Neutrophil (primary cell): ENCODE data around the gene FOSL2.

Source experiments
- H3K27ac ChIP-seq: fragments of 200-600 bp; sonication (generic); 2 replicates; pipeline ENCODE4 v1.5.1; 2016; ENCODE audit warnings: mild to moderate bottlenecking, moderate library complexity
- H3K27me3 ChIP-seq: fragments of 200-600 bp; sonication (generic); 2 replicates; pipeline ENCODE4 v1.6.0; 2016; ENCODE audit warnings: mild to moderate bottlenecking
- H3K36me3 ChIP-seq: fragments of 200-600 bp; sonication (generic); 2 replicates; pipeline ENCODE4 v1.5.1; 2017
- H3K4me1 ChIP-seq, 2 experiments: fragments of 200-600 bp in 1 of 2; sonication (generic) in 1 of 2; 1 replicate in 1 of 2; 2 replicates in 1 of 2; pipeline versions ENCODE4 v1.5.1 to v1.6.1; 2013 to 2016; ENCODE audit warnings: low read depth in 1 of 2, low read length in 1 of 2, mild to moderate bottlenecking in 1 of 2, moderate library complexity in 1 of 2; ENCODE audit not compliant: control insufficient read depth in 1 of 2, insufficient read depth in 1 of 2
- H3K4me3 ChIP-seq, 2 experiments: fragments of 200-600 bp in 1 of 2; sonication (generic) in 1 of 2; 1 replicate in 1 of 2; 2 replicates in 1 of 2; pipeline ENCODE4 v1.5.1; 2013 to 2016; ENCODE audit warnings: low read depth in 1 of 2, low read length in 1 of 2, mild to moderate bottlenecking in 1 of 2, moderate library complexity in 1 of 2
- H3K9me3 ChIP-seq: fragments of 200-600 bp; sonication (generic); 2 replicates; pipeline ENCODE4 v1.5.1; 2016
- TF ChIP-seq, protein P1 (sequence below): fragments of 200-600 bp; sonication (generic); IDR thresholded peaks from 2 replicates; pipeline ENCODE4 v1.5.1; 2016; ENCODE audit warnings: antibody characterized with exemption

FOSL2 gene

DNA sequence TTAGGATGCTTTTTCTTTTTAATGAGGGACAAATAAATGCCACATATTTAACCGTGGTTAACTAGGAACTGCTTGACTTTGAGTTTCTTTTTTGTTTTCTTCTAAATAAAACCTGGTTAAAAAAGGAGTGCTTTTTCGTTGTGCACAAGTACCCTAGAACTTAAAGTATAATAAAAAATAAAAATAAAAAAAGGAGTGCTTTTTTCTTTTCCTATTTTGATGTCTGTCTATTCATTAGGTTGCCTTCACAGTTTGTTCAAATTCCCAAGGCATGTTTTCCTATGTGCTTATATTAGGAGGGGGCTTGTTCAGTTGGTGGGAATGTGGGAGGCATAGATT is 4.4 kb downstream of the FOSL2 start:
- Histone ChIP-seq H3K4me3 (peak overlapping the region; percentile 88 to 89), H3K36me3 (peaks cover 42% of the 10 kb centered on the region), H3K9me3 (no peaks in the 10 kb centered on the region), H3K27me3 (no peaks in the 10 kb centered on the region), H3K4me1 (peaks cover 47 to 54% of the 10 kb centered on the region in 2 experiments), H3K27ac (peak overlapping the region; percentile 100)
- TF ChIP-seq, protein P1, sequence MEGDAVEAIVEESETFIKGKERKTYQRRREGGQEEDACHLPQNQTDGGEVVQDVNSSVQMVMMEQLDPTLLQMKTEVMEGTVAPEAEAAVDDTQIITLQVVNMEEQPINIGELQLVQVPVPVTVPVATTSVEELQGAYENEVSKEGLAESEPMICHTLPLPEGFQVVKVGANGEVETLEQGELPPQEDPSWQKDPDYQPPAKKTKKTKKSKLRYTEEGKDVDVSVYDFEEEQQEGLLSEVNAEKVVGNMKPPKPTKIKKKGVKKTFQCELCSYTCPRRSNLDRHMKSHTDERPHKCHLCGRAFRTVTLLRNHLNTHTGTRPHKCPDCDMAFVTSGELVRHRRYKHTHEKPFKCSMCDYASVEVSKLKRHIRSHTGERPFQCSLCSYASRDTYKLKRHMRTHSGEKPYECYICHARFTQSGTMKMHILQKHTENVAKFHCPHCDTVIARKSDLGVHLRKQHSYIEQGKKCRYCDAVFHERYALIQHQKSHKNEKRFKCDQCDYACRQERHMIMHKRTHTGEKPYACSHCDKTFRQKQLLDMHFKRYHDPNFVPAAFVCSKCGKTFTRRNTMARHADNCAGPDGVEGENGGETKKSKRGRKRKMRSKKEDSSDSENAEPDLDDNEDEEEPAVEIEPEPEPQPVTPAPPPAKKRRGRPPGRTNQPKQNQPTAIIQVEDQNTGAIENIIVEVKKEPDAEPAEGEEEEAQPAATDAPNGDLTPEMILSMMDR: no peak

DNA sequence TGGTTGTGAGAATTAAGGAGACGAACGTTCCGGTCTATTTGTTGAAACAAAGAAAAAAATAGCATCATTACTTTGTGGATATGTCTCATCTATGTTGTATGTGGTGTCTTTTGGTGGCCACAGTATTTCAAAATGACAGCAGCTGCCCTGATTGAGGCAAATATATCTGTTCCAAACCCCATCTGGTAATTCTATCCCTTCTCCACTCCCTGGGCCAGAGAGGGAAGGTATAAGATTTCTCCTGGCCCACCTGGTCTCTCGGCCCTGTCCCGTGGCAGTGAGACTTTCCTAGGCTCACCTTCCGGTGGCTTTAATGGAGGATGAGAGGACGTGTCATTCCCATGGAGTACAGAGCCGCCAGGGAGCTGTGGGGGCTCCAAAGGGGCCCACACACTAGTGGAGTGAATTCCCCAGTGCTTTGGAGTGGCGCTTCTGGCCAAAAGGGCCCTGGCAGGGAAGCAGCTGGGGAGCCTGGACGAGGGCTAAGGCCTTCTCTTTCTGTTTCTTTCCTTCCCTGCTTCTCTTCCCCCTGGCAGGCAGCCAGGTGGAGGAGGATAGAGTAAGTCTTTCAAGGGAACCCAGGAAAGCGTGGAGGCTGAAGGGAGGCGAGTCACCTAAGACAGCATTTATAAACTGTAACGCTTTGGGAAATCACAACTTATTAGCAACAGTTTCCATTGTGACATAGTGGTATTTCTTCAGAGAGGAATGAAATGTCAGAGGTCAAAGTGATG is 5.6 kb downstream of the FOSL2 start:
- Histone ChIP-seq H3K9me3 (no peaks in the 10 kb centered on the region), H3K4me1 (peaks cover 59 to 65% of the 10 kb centered on the region in 2 experiments), H3K36me3 (peaks cover 52% of the 10 kb centered on the region), H3K4me3 (peak overlapping the region; percentile 88 to 89), H3K27ac (peak overlapping the region; percentile 100), H3K27me3 (no peaks in the 10 kb centered on the region)
- TF ChIP-seq, protein P1: no peak

DNA sequence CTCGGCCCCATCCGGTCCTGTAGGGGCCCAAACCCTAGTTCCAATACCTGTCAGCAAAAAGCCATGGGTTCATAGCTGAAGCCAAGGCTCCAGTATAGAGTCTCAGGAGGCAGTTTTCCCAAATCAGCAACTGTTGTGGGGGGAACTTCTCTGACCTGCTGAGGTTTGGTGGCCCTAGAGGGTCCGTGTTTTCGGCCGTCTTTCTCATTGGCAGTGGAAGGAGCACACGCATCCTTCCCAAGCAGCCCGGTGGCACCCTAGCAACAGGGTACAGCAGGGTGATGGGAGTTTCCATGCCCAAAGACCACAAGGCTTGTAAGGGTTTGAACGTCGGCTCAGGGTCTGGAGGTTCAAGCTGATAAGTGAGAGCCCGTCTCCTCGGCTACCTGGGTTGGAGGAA is 6.6 kb downstream of the FOSL2 start:
- no peak overlapping the region for H3K4me3 ChIP-seq
- H3K27ac ChIP-seq: peak overlapping the region; percentile 100
- TF ChIP-seq, protein P1: no peak
- H3K4me1 ChIP-seq: peaks cover 67 to 69% of the 10 kb centered on the region in 2 experiments
- H3K9me3 ChIP-seq: no peaks in the 10 kb centered on the region
- no peaks in the 10 kb centered on the region for H3K27me3 ChIP-seq
- H3K36me3 ChIP-seq: peaks cover 62% of the 10 kb centered on the region

DNA sequence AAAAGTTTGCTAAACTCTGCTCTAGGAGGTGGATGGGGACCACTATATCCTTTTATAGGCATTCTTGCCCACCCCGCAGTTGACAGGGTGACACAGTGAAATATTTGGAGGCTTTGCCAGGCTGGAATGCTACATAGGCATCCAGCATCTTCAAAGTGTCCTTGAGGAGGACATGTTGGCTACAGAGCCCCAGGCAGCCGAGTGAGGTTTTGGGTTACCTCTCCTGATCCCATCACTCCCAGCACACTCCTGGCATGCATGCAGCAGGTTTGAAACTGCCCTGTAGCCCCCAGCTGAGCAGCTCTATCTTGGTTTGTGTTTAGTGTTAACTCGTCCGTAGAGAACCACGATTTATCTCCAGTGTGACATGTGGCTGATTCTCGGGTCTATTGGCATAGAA is 7.3 kb downstream of the FOSL2 start:
- Histone ChIP-seq H3K4me3 (no peak overlapping the region), H3K27ac (peak overlapping the region; percentile 39), H3K9me3 (no peaks in the 10 kb centered on the region), H3K36me3 (peaks cover 69% of the 10 kb centered on the region), H3K27me3 (no peaks in the 10 kb centered on the region), H3K4me1 (peaks cover 73 to 75% of the 10 kb centered on the region in 2 experiments)
- TF ChIP-seq, protein P1: no peak

DNA sequence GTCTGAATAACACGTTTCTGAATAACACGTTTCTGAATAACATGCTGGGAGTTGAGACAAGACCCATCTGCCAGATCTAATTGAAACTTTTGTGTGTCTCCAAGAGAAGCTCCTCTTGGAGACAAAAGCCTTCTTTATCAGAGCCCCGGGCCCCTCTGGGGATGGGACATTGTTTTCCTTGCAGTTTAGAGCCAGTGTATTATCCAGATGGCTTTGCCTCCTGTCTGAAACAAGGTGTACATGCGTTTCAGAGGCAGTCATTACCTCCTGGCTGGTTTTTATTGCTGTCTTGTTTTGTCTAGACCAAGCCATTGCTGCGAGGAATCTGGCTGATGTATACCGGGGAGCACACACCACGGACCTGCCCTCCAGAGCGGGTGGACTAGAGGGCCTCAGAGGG is 7.8 kb downstream of the FOSL2 start:
- Histone ChIP-seq H3K9me3 (no peaks in the 10 kb centered on the region), H3K27ac (peak overlapping the region; percentile 39), H3K4me1 (peaks cover 78 to 80% of the 10 kb centered on the region in 2 experiments), H3K4me3 (no peak overlapping the region), H3K27me3 (no peaks in the 10 kb centered on the region), H3K36me3 (peaks cover 73% of the 10 kb centered on the region)
- TF ChIP-seq, protein P1: no peak
